ENCODE results near the gene SMARCA2. TPM values are rescaled to one million over a fixed set of nuclear protein-coding genes. Genes with fewer than 3 reads are reported as not detected.

The SMARCA2 gene
- 10 to 100 TPM; 91.3 to 94.0 TPM for total RNA-seq

- intact Hi-C loops (cut with DNase I, micrococcal nuclease) = loop anchor here (1.0 to 10.0 kb wide), 9 partner anchors 40 to 1743 kb away; partner anchors contain the start of genes PUM3 (in 1 of the 2) and VLDLR (in 1 of the 2)
- peak within 1 kb of the TSS; percentile 92 for H3K4me3 Mint-ChIP-seq
- DNase-seq = peak; percentile 98
- no peaks in the 10 kb centered on the region for H3K9me3 Mint-ChIP-seq (ENCODE audit: low read depth)
- H3K27ac Mint-ChIP-seq = peak within 1 kb of the TSS; percentile 99
- ATAC-seq = peak; percentile 84
- peaks cover 45% of the 10 kb centered on the region for H3K4me1 Mint-ChIP-seq
- CTCF ChIA-PET = interaction anchor here (0.6 to 1.2 kb wide), 9 partner anchors 9 to 802 kb away, joined by 3 to 4 read pairs (median 3); no protein-coding TSS in a partner anchor
- H3K27me3 Mint-ChIP-seq = no peaks in the 10 kb centered on the region
- POLR2A ChIA-PET = interaction anchor here (0.6 to 1.5 kb wide), 4 partner anchors 25 to 139 kb away, joined by 3 to 9 read pairs (median 4); no protein-coding TSS in a partner anchor
- H3K36me3 Mint-ChIP-seq (ENCODE audit: low read depth) = no peaks in the 10 kb centered on the region
Measured at GRCh38 chr9:2014696-2015580, at the start of gene SMARCA2. Gene SMARCA2, plus strand, starts transcription at chr9:2015347. Its CDS starts 13,676 bp downstream, at chr9:2029023.

GRCh38 chr9:1966725-1967366 lies 48.3 kb upstream of the SMARCA2 start:
- ChIA-PET POLR2A (no interaction called here), CTCF (interaction anchor here (0.6 to 1.5 kb wide), 4 partner anchors 24 to 210 kb away, joined by 3 to 4 read pairs (median 3); no protein-coding TSS in a partner anchor)
- Mint-ChIP-seq H3K4me3 (no peak overlapping the region), H3K27ac (no peak overlapping the region), H3K27me3 (no peaks in the 10 kb centered on the region), H3K9me3 (ENCODE audit: low read depth) (peaks cover 2% of the 10 kb centered on the region), H3K36me3 (ENCODE audit: low read depth) (no peaks in the 10 kb centered on the region), H3K4me1 (no peaks in the 10 kb centered on the region)
- intact Hi-C loops (cut with DNase I, micrococcal nuclease) = no loop called here
- DNase-seq = no peak
- no peak for ATAC-seq

GRCh38 chr9:1969160-1969559 lies 46.0 kb upstream of the SMARCA2 start:
- intact Hi-C loops (cut with DNase I, micrococcal nuclease) = no loop called here
- Mint-ChIP-seq H3K4me3 (no peak overlapping the region), H3K36me3 (ENCODE audit: low read depth) (no peaks in the 10 kb centered on the region), H3K27ac (no peak overlapping the region), H3K4me1 (no peaks in the 10 kb centered on the region), H3K9me3 (ENCODE audit: low read depth) (peaks cover 2% of the 10 kb centered on the region), H3K27me3 (no peaks in the 10 kb centered on the region)
- CTCF ChIA-PET = no interaction called here
- ATAC-seq (no peak), DNase-seq (no peak)
- POLR2A ChIA-PET = no interaction called here

- no peaks in the 10 kb centered on the region for H3K27me3 Mint-ChIP-seq
- intact Hi-C loops (cut with DNase I, micrococcal nuclease) = no loop called here
- ChIA-PET POLR2A (no interaction called here), CTCF (no interaction called here)
- no peaks in the 10 kb centered on the region for H3K36me3 Mint-ChIP-seq (ENCODE audit: low read depth)
- peaks cover 2% of the 10 kb centered on the region for H3K9me3 Mint-ChIP-seq (ENCODE audit: low read depth)
- no peak overlapping the region for H3K27ac Mint-ChIP-seq
- H3K4me1 Mint-ChIP-seq = no peaks in the 10 kb centered on the region
- no peak for ATAC-seq
- no peak for DNase-seq
- H3K4me3 Mint-ChIP-seq = no peak overlapping the region
Measured at GRCh38 chr9:1969898-1970297, 45.2 kb upstream of the SMARCA2 start.

- DNase-seq (no peak), ATAC-seq (no peak)
- no peak overlapping the region for H3K4me3 Mint-ChIP-seq
- H3K27me3 Mint-ChIP-seq = no peaks in the 10 kb centered on the region
- no peaks in the 10 kb centered on the region for H3K4me1 Mint-ChIP-seq
- intact Hi-C loops (cut with DNase I, micrococcal nuclease) = no loop called here
- POLR2A ChIA-PET = no interaction called here
- no peaks in the 10 kb centered on the region for H3K36me3 Mint-ChIP-seq (ENCODE audit: low read depth)
- CTCF ChIA-PET = no interaction called here
- no peak overlapping the region for H3K27ac Mint-ChIP-seq
- peaks cover 2% of the 10 kb centered on the region for H3K9me3 Mint-ChIP-seq (ENCODE audit: low read depth)
Measured at GRCh38 chr9:1972672-1973071, 42.5 kb upstream of the SMARCA2 start.

- Mint-ChIP-seq H3K27me3 (no peaks in the 10 kb centered on the region), H3K27ac (no peak overlapping the region), H3K4me1 (no peaks in the 10 kb centered on the region), H3K9me3 (ENCODE audit: low read depth) (no peaks in the 10 kb centered on the region), H3K4me3 (no peak overlapping the region), H3K36me3 (ENCODE audit: low read depth) (no peaks in the 10 kb centered on the region)
- intact Hi-C loops (cut with DNase I, micrococcal nuclease) = no loop called here
- ATAC-seq = no peak
- CTCF ChIA-PET = no interaction called here
- DNase-seq = no peak
- POLR2A ChIA-PET = no interaction called here
Measured at GRCh38 chr9:1977026-1977425, 38.1 kb upstream of the SMARCA2 start.

- Mint-ChIP-seq H3K27ac (no peak overlapping the region), H3K27me3 (no peaks in the 10 kb centered on the region), H3K9me3 (ENCODE audit: low read depth) (no peaks in the 10 kb centered on the region), H3K36me3 (ENCODE audit: low read depth) (no peaks in the 10 kb centered on the region), H3K4me1 (no peaks in the 10 kb centered on the region), H3K4me3 (no peak overlapping the region)
- intact Hi-C loops (cut with DNase I, micrococcal nuclease) = no loop called here
- ATAC-seq = no peak
- ChIA-PET POLR2A (no interaction called here), CTCF (interaction anchor here (0.8 kb wide), 1 partner anchor 14 kb away, joined by 3 read pairs; no protein-coding TSS in a partner anchor)
- DNase-seq = no peak
Measured at GRCh38 chr9:1978941-1979340, 36.2 kb upstream of the SMARCA2 start.

- ChIA-PET CTCF (interaction anchor here (0.8 kb wide), 1 partner anchor 15 kb away, joined by 3 read pairs; no protein-coding TSS in a partner anchor), POLR2A (no interaction called here)
- no peak for DNase-seq
- Mint-ChIP-seq H3K4me3 (no peak overlapping the region), H3K27ac (no peak overlapping the region), H3K4me1 (no peaks in the 10 kb centered on the region), H3K36me3 (ENCODE audit: low read depth) (no peaks in the 10 kb centered on the region), H3K27me3 (no peaks in the 10 kb centered on the region), H3K9me3 (ENCODE audit: low read depth) (no peaks in the 10 kb centered on the region)
- no peak for ATAC-seq
- intact Hi-C loops (cut with DNase I, micrococcal nuclease) = no loop called here
Measured at GRCh38 chr9:1979741-1980367, 35.3 kb upstream of the SMARCA2 start.

- DNase-seq (no peak), ATAC-seq (no peak)
- ChIA-PET POLR2A (no interaction called here), CTCF (no interaction called here)
- no peaks in the 10 kb centered on the region for H3K36me3 Mint-ChIP-seq (ENCODE audit: low read depth)
- intact Hi-C loops (cut with DNase I, micrococcal nuclease) = no loop called here
- no peak overlapping the region for H3K4me3 Mint-ChIP-seq
- no peaks in the 10 kb centered on the region for H3K9me3 Mint-ChIP-seq (ENCODE audit: low read depth)
- no peaks in the 10 kb centered on the region for H3K4me1 Mint-ChIP-seq
- H3K27me3 Mint-ChIP-seq = no peaks in the 10 kb centered on the region
- H3K27ac Mint-ChIP-seq = no peak overlapping the region
Measured at GRCh38 chr9:1980387-1980786, 34.8 kb upstream of the SMARCA2 start.

- H3K27me3 Mint-ChIP-seq = peaks cover 2% of the 10 kb centered on the region
- H3K36me3 Mint-ChIP-seq (ENCODE audit: low read depth) = no peaks in the 10 kb centered on the region
- ATAC-seq = no peak
- ChIA-PET POLR2A (no interaction called here), CTCF (no interaction called here)
- H3K4me3 Mint-ChIP-seq = no peak overlapping the region
- intact Hi-C loops (cut with DNase I, micrococcal nuclease) = no loop called here
- no peaks in the 10 kb centered on the region for H3K4me1 Mint-ChIP-seq
- no peak overlapping the region for H3K27ac Mint-ChIP-seq
- no peak for DNase-seq
- H3K9me3 Mint-ChIP-seq (ENCODE audit: low read depth) = no peaks in the 10 kb centered on the region
Measured at GRCh38 chr9:1982074-1982473, 33.1 kb upstream of the SMARCA2 start.

- no peaks in the 10 kb centered on the region for H3K4me1 Mint-ChIP-seq
- no peak overlapping the region for H3K4me3 Mint-ChIP-seq
- DNase-seq (no peak), ATAC-seq (no peak)
- H3K27me3 Mint-ChIP-seq = peaks cover 6% of the 10 kb centered on the region
- POLR2A ChIA-PET = no interaction called here
- CTCF ChIA-PET = no interaction called here
- intact Hi-C loops (cut with DNase I, micrococcal nuclease) = no loop called here
- no peak overlapping the region for H3K27ac Mint-ChIP-seq
- no peaks in the 10 kb centered on the region for H3K36me3 Mint-ChIP-seq (ENCODE audit: low read depth)
- H3K9me3 Mint-ChIP-seq (ENCODE audit: low read depth) = no peaks in the 10 kb centered on the region
Measured at GRCh38 chr9:1986341-1986740, 28.8 kb upstream of the SMARCA2 start.

Measured in activated CD4-positive, alpha-beta T cell treated with anti-CD3 and anti-CD28 coated beads for 36 hours (primary cell).